GM15510 (cell line): ENCODE measurements around the gene ZNF385A.

Experiments
- POLR2A ChIP-seq: IDR thresholded peaks from 3 replicates; pipeline ENCODE4 v1.6.1; 2011; ENCODE audit warnings: borderline replicate concordance; ENCODE audit not compliant: insufficient read length; ENCODE audit errors: extremely low read depth

Gene ZNF385A

GRCh38 chr12:54341378-54342300 lies 42.9 kb downstream of the ZNF385A start:
- TF ChIP-seq POLR2A = no peak

DNA sequence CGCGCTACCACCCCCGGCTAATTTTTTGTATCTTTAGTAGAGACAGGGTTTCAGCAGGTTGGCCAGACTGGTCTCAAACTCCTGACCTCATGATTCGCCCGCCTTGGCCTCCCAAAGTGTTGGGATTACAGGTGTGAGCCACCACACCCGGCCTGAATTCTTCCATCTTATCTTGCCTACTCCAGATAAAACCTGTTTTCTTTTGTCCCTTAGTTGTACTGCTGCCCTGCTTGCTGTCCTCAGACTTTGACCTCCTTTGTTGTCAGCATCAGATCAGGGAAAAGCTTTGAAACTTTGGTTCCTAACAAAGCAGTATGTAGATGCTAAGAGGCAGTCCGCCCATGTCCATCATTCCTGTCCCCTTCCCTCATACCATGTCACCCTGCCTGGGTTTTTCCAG lies 43.7 kb downstream of the ZNF385A start:
- no peak for TF ChIP-seq POLR2A

- no peak for TF ChIP-seq POLR2A
These were observed 45.7 kb downstream of the ZNF385A start for GRCh38 chr12:54338698-54339296.

DNA sequence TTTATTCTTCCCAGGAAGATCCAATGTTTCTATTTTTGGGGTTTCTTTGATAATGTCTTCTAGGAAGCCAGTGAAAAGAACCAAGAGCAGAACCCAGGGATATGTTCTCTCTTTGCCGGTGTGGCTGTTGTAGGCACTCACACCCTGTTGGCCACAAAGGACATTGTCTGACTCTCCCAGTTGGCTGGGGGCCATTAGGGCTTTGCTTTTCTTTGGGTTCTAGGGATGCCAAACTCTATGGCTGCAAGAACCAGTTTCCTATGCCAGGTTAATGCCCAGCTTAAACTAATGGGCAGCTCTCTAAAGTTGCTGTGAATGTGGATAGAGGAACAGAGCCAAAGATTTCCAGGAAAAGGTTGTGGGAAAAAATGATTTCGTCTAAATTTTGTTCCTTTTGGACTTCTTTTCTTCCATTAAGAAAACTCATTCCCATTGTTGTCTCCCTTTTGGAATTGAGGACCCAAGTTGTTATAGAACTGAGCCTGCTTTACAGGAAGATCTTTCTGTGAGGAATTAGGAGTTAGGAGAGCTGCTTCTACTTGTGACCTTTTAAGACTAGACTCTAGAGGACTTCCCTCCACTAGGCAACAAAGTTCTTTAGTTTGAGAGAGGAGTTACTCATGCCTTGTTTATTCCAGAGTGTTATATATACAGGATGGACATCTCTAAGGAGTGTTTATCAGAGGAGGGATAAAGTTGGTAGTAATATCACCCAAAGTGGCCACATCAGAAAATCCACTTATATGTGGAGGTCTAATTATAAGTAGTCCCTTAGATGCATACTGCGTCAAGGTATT lies 46.5 kb downstream of the ZNF385A start:
- no peak for TF ChIP-seq POLR2A

GRCh38 chr12:54337280-54337842 lies 47.2 kb downstream of the ZNF385A start:
- TF ChIP-seq POLR2A = no peak

DNA sequence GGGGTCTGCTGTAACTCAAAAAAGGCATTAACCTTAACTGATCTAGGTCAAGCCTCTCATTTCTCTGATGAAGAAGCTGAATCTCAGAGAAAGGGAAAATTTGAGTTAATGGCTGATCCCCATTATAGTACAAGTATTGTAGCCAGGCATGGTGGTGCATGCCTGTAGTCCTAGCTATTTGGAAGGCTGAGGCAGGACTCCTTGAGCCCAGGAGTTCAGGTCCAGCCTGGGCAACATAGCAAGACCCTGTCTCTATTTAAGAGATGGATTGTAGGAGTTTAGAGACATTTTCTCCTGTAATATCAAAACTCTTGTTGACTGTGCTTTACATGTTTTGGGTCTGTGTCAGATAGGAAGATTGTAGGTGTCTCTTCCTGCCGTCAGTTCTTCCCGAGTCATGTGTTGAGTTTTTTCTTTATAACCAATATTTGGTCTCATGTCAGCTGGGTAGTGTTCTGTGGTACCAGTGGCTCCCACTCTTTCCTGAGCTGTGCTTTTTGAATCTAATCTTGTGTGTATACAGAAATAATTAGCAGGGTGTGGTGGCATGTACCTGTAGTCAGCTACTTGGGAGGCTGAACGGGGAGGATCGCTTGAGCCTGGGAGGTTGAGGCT lies 51.0 kb downstream of the ZNF385A start:
- TF ChIP-seq POLR2A = no peak

DNA sequence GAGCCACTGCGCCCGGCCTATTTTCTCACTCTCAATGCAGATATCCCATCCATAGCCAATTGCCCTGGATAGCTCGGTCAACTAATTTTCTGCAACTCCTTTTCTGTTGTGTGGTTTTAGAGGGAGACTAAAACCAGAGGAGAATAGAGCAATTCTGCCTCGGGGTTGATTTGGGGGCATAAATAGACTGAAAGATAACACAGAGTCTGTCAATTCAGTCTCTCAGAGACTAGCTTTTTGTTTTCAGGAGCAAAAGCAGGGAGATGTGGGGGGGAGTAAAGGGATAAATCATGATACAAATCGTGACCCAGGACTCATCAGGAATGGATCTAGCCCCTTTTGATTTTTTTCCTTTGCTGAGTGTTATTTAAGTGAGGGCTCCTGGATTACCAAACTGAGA lies 53.1 kb downstream of the ZNF385A start:
- no peak for TF ChIP-seq POLR2A

GRCh38 chr12:54330442-54330841 lies 54.1 kb downstream of the ZNF385A start:
- TF ChIP-seq POLR2A = no peak

GRCh38 chr12:54329759-54330158 lies 54.8 kb downstream of the ZNF385A start:
- no peak for TF ChIP-seq POLR2A

DNA sequence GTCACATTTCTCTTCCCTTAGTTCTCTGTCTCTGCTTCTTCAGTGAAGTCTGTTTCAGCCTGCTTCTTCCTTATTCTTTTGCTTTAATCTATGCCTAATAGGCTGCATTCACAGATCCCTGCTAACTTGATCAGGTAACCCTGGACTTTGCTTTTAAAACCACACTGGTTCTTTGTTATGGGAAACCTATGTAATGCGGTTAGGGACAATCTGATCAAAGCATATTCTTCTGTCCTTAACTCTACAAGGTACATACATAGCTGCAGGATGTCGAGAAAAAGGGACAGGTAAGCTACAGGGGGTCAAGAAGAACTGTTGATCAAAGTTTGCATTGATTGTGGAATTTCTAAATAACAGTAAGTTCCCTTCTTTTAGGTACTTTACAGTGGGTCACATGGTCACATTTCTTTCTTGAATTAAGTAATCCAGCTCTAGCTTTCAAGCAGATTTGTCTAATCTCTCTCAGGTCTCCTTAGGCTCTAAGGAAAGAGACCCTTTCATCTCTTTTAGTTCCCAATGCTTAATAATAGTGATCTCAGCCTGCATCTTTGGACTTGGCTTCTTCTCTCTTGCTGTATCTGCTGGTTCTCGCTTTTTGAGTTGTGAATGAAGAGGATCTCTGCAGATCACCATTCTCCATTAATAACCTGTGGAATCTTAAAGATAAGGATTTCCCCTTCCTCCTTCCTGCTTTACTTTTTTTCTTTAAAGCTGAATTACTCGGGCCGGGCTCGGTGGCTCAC lies 55.8 kb downstream of the ZNF385A start:
- TF ChIP-seq POLR2A = no peak

DNA sequence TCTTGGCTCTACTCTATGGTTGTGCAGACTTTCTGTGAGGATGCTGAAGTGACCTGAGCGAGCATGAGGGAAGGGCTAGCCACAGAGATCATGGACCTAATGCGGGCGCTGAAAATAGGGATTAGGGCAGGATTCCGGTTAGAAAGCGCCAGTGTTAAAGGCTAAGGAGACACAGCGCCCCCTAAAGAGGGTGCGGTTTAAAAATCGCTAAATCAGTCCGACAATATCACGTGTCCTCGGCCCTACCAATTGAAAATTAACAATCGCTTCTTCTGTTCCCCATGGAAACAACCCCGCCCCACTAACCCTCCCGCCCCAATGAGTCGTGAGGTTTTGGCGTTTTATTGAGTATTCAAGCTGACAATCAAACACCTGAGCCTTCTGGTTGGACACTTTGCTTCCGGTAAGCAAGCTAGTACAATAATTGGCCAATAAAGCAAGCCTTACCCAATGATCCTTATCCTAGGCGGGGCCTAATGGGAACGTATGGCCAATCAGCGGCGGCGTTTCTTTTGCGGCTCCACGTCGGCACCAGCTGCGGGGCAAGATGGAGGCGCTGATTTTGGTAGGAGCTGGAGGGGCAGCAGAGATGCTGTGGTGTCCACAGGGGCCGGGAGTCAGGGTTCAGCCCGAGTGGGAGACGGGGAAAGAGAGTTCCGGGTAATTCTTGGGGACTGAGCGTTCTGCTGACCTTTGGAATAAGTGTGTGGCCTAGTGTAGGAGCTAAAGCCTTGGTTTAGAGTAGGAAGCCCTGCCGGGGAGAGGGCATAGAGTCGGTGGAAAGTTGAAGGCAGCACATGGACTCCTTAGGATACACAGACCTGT lies 59.7 kb downstream of the ZNF385A start, which contains the start of gene COPZ1:
Gene COPZ1, plus strand, starts transcription at position 515 of the 825 bp plus-strand sequence. Its CDS starts 33 bp downstream, at position 548.
- TF ChIP-seq POLR2A = peak; percentile 66

GRCh38 chr12:54321363-54321762 lies 63.2 kb downstream of the ZNF385A start:
- no peak for TF ChIP-seq POLR2A
